Erythroblast (primary cell): ENCODE data around the gene PXT1.

ENCODE experiments used
- GATA1 ChIP-seq: IDR thresholded peaks from 2 replicates; pipeline ENCODE4 v1.6.1; 2011; ENCODE audit warnings: low read depth, mild to moderate bottlenecking, control low read depth, low read length, moderate library complexity
- POLR2A ChIP-seq: IDR thresholded peaks from 2 replicates; pipeline ENCODE4 v1.6.1; 2011; ENCODE audit warnings: mild to moderate bottlenecking, low read length

DNA sequence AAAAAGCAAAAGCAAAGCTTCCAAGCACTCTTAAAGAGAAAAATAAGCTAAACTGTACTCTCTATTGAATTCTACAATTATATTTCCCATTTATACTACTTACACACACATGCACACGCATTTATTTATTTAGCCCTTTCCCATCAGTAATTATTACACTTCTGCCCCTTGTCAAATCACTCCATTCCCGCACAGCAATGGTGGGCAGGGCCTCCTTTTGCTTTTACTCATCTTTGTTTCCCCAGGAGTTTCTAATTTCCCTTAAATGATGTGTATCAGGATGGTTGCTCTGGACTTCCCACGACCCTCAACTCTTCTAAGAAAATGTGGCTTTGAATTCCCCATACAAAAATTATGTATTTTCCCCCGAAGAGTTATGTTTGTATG, 19.9 kb downstream of the PXT1 start:
- TF ChIP-seq POLR2A (no peak), GATA1 (no peak)
